NCI-H526 (cell line): ENCODE data around the gene PEAK1.

Experiments
- DNase-seq, 2 experiments: peaks; one replicate each; lab custom pipeline; 2025; lab: John Stamatoyannopoulos, UW

Gene PEAK1

GRCh38 chr15:77358545-77359240 is 61.2 kb downstream of the PEAK1 start:
- no peak for DNase-seq

GRCh38 chr15:77356305-77356704 is 63.6 kb downstream of the PEAK1 start:
- no peak for DNase-seq

DNA sequence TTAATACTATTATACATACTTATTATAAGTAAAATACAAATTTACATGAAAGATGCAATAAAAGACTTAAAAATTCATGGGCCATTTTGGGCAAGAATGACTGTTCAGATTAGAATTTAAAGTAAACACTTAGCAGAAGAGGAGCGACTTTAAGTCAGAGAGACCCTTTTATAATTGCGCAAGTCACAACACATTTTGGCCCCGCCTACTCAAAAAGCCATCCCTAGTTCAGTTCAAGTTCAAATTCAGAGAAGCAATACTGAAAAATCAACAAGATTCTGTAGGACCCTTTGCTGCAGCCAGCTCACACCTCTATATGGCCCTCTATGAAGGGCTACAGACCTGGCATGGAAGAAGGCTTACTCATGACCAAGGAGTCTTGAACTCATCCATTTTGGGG is 64.6 kb downstream of the PEAK1 start:
- no peak for DNase-seq

GRCh38 chr15:77354063-77354462 is 65.8 kb downstream of the PEAK1 start:
- DNase-seq: no peak

GRCh38 chr15:77352887-77353286 is 67.0 kb downstream of the PEAK1 start:
- no peak for DNase-seq

DNA sequence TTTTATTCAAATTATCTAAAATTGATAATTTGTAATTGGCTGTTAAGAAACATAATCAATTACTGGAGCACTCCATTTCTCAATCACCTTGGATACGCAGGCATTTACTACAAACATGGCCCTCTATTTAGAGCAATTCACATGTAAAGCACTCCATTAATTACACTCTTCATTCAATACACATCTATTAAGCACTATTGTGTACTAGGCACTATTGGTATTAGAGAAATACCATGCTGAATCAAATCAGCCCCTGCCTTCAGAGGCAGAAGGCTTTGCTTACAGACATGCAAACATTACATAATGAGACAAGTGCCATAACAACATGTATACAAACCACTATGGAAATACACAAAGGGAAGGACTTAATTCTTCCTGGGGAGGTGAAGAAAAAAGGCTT is 69.1 kb downstream of the PEAK1 start:
- DNase-seq: peak; percentile 47 to 54

GRCh38 chr15:77349666-77350065 is 70.2 kb downstream of the PEAK1 start:
- no peak for DNase-seq

DNA sequence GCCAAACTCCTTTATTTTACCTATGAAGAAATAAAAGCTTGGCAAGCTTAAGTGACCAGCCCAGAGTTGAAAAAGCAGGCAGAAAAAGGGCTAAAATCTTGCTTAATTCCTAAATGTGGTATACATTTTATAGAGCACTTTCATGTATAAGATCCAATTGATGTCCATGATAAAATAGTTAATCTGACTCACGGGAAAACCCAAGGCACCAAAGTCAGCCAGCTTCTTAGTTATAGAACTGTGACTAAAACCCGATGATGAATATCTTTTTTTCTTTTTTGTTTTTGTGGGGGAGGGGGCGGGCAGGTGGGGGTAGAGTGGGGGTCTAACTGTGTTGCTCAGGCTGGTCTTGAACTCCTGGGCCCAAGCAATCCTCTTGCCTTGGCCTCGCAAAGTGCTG is 71.4 kb downstream of the PEAK1 start:
- no peak for DNase-seq

DNA sequence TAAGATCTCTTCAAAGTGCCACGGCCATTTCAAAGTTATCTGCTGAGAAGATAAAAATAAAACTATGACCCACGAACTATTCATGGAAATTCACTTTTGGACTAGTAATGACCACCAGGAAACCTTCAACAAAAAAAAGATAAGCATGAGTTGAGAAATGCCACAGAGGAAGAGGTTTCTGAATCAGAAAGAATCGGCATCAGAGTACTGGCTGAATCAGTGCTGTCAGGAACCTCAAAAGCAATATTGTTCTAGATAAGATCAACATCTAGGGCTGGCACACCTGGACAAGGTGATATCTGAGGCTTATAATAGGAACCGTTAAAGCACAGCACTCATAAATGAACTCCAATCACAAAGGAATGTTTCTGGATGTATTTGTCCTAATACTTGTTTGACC is 72.7 kb downstream of the PEAK1 start:
- DNase-seq: peak; percentile 21 to 43

GRCh38 chr15:77346245-77347036 is 73.5 kb downstream of the PEAK1 start:
- DNase-seq: peak; percentile 82 to 90

DNA sequence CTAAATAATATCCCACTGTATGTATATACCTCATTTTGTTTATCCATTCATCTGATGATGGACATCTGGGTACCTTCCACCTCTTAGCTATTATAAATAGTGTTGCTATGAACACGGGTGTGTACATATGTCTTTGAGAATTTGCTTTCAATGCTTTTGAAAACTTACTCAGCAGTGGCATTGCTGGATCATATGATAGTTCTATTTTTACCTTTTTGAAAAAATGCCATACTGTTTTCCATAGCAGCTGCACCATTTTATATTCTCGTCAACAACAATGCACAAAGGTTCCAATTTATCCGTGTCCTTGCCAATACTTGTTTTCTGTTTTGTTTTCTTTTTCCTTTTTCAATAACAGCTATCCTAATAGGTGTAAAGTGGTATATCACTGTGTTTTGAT is 77.1 kb downstream of the PEAK1 start:
- DNase-seq: no peak

- DNase-seq: no peak
Observed at GRCh38 chr15:77340245-77340644, 79.7 kb downstream of the PEAK1 start.

- no peak for DNase-seq
Observed at GRCh38 chr15:77336006-77336405, 83.9 kb downstream of the PEAK1 start.

DNA sequence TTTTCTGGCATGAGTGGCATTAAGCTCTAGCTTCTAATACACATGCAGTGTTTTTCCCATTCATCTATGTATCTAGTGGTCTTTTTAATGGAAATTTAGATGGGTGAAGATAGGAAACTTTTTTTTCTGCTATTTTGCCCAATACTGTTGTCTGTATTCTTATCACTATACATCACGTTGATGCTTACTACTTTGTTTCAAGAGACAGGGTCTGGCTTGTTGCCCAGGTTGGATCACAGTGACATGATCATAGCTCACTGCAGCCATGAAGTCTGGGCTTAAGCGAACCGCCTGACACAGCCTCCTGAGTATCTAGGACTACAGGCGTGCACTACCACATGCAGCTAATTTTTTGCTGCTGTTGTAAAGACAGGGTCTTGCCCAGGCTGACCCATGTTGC is 84.6 kb downstream of the PEAK1 start:
- DNase-seq: no peak

DNA sequence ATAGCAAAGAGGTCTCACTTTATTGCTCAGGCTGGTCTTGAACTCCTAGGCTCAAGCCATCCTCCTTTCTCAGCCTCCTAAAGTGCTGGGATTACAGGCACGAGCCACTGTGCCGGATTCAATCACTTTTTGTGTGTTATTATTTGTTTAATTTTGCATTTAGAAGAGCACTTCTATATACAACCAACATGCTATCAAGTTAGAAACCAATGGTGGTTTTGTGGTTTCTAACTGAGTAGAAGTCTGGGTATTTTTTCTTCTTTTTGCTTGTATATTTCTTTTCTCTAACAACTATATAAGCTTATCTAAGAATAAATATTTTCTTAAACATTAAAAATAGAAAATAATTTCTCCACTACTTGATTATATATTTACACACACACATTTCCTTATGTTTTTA is 86.7 kb downstream of the PEAK1 start:
- no peak for DNase-seq

GRCh38 chr15:77329202-77329601 is 90.7 kb downstream of the PEAK1 start:
- DNase-seq: no peak

DNA sequence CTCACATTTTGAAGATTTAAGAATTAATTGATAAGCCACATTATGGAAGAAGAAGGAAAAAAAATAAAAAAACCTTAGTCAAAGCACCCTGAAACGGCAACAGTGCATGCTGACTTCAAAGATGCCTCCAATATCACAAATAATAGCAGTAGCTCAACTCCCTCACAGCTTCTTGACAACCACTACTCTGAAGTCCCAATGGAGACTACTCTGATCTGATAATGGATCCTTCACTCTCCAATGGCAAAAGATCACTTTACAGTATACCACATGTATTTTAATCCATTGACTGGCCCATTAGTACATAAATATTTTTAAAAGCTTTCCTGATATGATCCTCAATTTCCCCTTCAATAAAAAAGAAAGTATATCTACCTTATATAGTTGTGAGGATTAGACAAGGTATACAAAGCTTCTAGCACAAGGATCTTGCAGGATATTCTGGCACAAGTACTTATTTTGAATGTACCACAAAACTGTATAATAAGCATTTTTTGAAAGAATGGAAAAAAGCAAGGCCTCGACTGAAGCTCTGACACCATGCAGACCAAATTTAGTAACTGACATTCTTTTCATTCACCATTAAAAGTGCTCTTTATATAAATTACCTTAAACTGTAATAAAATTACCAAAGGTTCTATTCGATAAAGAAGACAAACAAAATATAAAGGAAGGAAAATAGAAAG is 91.9 kb downstream of the PEAK1 start:
- DNase-seq: no peak

GRCh38 chr15:77327168-77327567 is 92.7 kb downstream of the PEAK1 start:
- DNase-seq: no peak

- no peak for DNase-seq
Observed at GRCh38 chr15:77326366-77326765, 93.5 kb downstream of the PEAK1 start.

DNA sequence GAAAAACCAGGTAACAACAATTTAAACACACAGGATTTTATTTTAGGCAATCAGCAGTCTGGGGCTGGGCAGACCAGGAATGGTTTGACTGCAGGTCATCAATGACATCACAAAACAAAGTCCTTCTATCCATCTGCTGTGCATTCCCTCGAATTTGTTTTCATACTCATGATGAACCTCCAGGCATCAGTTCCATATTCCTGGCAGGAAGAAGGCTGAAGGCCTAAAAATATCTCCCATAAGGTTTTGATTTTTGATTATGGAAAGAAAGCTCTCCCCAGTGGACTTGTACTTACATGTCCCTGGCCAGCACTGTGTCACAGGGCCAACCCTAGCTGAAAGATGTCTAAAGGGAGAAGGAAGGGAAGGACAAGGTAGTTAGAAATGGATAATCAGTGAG is 107.4 kb downstream of the PEAK1 start:
- no peak for DNase-seq

GRCh38 chr15:77311618-77312398 is 108.1 kb downstream of the PEAK1 start:
- no peak for DNase-seq

DNA sequence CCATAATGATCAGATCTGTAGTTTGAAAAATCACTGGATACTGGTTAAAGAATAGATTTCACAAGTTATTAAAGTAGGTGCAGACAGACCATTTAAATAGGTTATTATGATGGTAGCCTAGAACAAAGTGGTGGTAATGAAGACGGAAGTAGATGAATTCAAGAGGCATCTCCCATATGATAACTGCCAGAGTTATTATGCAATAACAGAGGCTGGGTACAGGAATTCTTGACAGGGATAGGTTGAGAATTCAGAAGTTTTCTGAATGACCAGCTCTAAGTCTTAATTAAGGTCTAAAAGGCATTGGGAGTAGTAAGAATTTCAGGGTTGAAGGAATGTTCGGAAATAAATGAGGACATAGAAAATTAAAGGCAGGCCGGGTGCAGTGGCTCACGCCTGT is 108.9 kb downstream of the PEAK1 start:
- DNase-seq: no peak
